Esophagus muscularis mucosa (tissue), 4 donors: Measurements from ENCODE around the gene C14orf119.

Experiments
- CTCF ChIP-seq, 3 experiments: fragments of 200-600 bp in 2 of 3; fragments of 450-650 bp in 1 of 3; sonication (generic) in 2 of 3; IDR thresholded peaks; one replicate each; pipeline ENCODE4 v1.5.1; 2017 to 2019; ENCODE audit warnings: antibody characterized with exemption in 3 of 3, mild to moderate bottlenecking in 2 of 3, moderate library complexity in 1 of 3
- EP300 ChIP-seq: sonication (generic); formaldehyde crosslinking; IDR thresholded peaks from one replicate; pipeline ENCODE4 v1.6.1; 2017; ENCODE audit warnings: antibody characterized with exemption
- POLR2A ChIP-seq: fragments of 450-650 bp; IDR thresholded peaks from one replicate; pipeline ENCODE4 v1.6.1; 2017; ENCODE audit warnings: antibody characterized with exemption, moderate library complexity, mild to moderate bottlenecking, low read depth
- POLR2AphosphoS5 ChIP-seq, 2 donors: sonication (generic); formaldehyde crosslinking; IDR thresholded peaks; one replicate each; pipeline ENCODE4 v1.6.1; 2017; ENCODE audit warnings: antibody characterized with exemption in 2 of 2

GRCh38 chr14:23057757-23058653 lies 37.3 kb upstream of the C14orf119 start:
- TF ChIP-seq POLR2AphosphoS5 (IDR thresholded peaks at IDR 0.05) (peak; percentile 55 to 58), CTCF (IDR thresholded peaks at IDR 0.05) (peak in 2 of 3 experiments; percentile 92 to 96), POLR2A (no peak), EP300 (no peak)
